Glutamatergic neuron (in vitro differentiated cells): ENCODE data around the gene PLAC8L1. TPM values are rescaled to one million over a fixed set of nuclear protein-coding genes. Genes with fewer than 3 reads are reported as not detected.

Experiments
- DNase-seq: peaks from one replicate; pipeline ENCODE4 v3.0.0; 2022
- H3K27ac Mint-ChIP-seq: one replicate; pipeline ENCODE4 v1.8.0; 2020; ENCODE audit warnings: mild to moderate bottlenecking, mixed read lengths, inconsistent platforms; ENCODE audit not compliant: unreplicated experiment
- H3K27me3 Mint-ChIP-seq: one replicate; pipeline ENCODE4 v1.8.0; 2020; ENCODE audit warnings: mild to moderate bottlenecking, moderate library complexity, mixed read lengths, inconsistent platforms; ENCODE audit not compliant: unreplicated experiment
- H3K36me3 Mint-ChIP-seq: one replicate; pipeline ENCODE4 v1.8.0; 2020; ENCODE audit warnings: mild to moderate bottlenecking, mixed read lengths, inconsistent platforms; ENCODE audit not compliant: unreplicated experiment
- H3K4me1 Mint-ChIP-seq: one replicate; pipeline ENCODE4 v1.8.0; 2020; ENCODE audit warnings: mild to moderate bottlenecking, low read depth, mixed read lengths, inconsistent platforms; ENCODE audit not compliant: unreplicated experiment
- H3K4me3 Mint-ChIP-seq: one replicate; pipeline ENCODE4 v1.8.0; 2020; ENCODE audit warnings: mild to moderate bottlenecking, mixed read lengths, inconsistent platforms; ENCODE audit not compliant: unreplicated experiment
- H3K9me3 Mint-ChIP-seq: one replicate; pipeline ENCODE4 v1.8.0; 2020; ENCODE audit warnings: mild to moderate bottlenecking, moderate library complexity, mixed read lengths, inconsistent platforms; ENCODE audit not compliant: unreplicated experiment
- total RNA-seq: library from RNA; stranded (reverse); fragmentation: NEBNext Ultra II Directional; extraction: Animal tissue kit (Norgen Biotek cat#: 25700); gene quantifications from one replicate; pipeline ENCODE4 v1.2.1, GENCODE V29; 2021; ENCODE audit not compliant: unreplicated experiment
- TF ChIP-seq, protein P1 (sequence below): fragments of 200-600 bp; sonication (generic); IDR thresholded peaks from one replicate; pipeline ENCODE4 v1.5.0; 2021; ENCODE audit not compliant: partially characterized antibody, unreplicated experiment

The PLAC8L1 gene
- total RNA-seq, 1 donor from 2014 or later = 2.2 TPM

DNA sequence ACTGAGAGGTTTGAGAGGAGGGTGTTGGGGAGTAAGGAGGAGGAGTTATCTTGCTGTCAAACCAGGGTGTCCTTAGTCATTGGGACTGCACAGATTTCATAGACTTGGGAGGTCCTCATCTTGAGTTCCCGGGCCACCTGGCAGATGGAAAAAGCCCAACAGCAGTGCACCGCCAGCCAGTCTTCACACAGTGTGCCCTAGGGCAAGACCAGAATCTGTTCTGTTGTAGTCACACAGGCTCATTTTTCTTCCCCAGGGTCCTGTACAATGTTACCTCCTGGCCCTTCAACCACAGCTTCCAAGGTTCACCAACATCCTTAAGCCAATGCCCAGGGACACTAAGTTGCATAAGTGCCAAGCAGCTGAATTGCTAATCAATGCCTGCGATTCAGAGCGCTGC, 21.0 kb downstream of the PLAC8L1 start:
- Mint-ChIP-seq H3K9me3 (no peaks in the 10 kb centered on the region), H3K27me3 (no peaks in the 10 kb centered on the region), H3K27ac (peak overlapping the region; percentile 17), H3K4me1 (peaks cover 24% of the 10 kb centered on the region), H3K36me3 (no peaks in the 10 kb centered on the region), H3K4me3 (no peak overlapping the region)
- TF ChIP-seq, protein P1, sequence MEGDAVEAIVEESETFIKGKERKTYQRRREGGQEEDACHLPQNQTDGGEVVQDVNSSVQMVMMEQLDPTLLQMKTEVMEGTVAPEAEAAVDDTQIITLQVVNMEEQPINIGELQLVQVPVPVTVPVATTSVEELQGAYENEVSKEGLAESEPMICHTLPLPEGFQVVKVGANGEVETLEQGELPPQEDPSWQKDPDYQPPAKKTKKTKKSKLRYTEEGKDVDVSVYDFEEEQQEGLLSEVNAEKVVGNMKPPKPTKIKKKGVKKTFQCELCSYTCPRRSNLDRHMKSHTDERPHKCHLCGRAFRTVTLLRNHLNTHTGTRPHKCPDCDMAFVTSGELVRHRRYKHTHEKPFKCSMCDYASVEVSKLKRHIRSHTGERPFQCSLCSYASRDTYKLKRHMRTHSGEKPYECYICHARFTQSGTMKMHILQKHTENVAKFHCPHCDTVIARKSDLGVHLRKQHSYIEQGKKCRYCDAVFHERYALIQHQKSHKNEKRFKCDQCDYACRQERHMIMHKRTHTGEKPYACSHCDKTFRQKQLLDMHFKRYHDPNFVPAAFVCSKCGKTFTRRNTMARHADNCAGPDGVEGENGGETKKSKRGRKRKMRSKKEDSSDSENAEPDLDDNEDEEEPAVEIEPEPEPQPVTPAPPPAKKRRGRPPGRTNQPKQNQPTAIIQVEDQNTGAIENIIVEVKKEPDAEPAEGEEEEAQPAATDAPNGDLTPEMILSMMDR = no peak
- DNase-seq = peak; percentile 49

DNA sequence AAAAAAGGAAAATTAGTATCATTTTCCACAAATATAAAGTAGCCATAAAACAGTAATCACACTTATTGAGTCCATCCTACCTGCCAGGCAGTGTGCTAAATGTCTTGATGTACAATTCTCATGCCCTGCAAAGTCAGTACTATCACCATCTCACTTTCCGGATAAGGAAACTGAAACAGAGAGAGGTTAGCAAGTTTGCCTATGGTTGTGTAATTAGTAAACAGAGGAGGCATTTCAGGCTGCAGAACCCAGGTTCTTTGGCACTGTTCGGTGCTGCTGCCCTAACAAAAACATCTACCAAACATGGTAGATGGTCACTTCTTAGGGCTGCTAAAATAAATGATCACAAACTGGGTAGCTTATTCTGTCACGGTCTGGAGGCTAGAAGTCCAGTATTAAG, 22.6 kb downstream of the PLAC8L1 start:
- TF ChIP-seq, protein P1 = no peak
- no peak for DNase-seq
- Mint-ChIP-seq H3K9me3 (no peaks in the 10 kb centered on the region), H3K4me1 (peaks cover 26% of the 10 kb centered on the region), H3K36me3 (no peaks in the 10 kb centered on the region), H3K4me3 (no peak overlapping the region), H3K27me3 (no peaks in the 10 kb centered on the region), H3K27ac (no peak overlapping the region)

DNA sequence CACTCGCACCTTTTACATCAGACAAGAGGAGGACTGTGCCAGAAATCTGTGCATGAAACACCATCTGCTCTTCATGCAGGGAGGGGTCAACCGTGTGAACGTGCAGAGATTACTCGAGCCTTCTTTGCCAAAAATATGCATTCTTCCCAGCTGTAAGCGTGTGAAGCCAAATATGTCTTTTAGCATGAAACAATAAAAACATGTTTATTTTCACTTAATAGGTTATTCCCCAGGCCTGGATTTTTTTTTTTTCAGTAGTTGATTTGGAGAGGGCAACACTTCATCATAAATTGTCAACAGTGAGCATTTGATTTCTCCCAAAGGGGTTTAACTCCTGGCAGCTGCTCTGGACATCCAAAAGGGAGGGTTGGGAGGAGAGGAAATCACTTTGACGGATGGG, 23.8 kb downstream of the PLAC8L1 start:
- TF ChIP-seq, protein P1 = no peak
- H3K9me3 Mint-ChIP-seq = no peaks in the 10 kb centered on the region
- peaks cover 28% of the 10 kb centered on the region for H3K4me1 Mint-ChIP-seq
- H3K36me3 Mint-ChIP-seq = no peaks in the 10 kb centered on the region
- H3K4me3 Mint-ChIP-seq = peak overlapping the region; percentile 26
- no peaks in the 10 kb centered on the region for H3K27me3 Mint-ChIP-seq
- no peak for DNase-seq
- H3K27ac Mint-ChIP-seq = peak overlapping the region; percentile 86

DNA sequence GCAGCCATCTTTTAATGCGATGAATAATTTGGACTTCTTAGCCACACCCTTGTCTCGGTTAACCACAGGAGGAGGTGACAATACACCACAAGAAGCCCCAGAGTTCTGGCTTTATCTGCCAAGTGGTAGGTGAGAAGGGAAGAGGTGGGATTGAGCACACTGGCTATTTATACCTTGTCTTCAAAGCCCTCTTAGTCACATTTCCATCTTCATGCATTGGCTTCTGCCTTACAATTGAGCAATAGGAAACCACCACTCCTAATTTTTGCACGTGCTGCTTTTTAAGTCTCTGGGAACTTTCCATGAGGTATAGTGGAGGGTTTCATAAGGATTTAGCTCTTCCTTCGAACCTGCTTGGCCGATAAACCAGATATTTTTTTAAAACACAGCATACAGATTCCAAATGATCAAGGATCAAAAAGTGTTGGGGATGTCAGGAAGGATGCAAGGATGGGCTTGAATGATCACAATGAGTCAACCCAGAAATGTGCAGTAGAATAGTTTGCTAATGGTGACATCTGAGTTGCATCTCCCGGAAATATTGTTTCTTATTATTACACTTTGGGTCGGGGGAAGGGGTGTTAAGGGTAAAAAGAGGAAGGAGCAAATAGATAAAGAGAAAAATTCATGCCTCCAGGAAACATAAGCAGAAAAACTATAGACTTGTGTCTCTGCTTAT, 25.5 kb downstream of the PLAC8L1 start:
- Mint-ChIP-seq H3K27me3 (no peaks in the 10 kb centered on the region), H3K27ac (peak overlapping the region; percentile 16), H3K4me1 (peaks cover 21% of the 10 kb centered on the region), H3K36me3 (no peaks in the 10 kb centered on the region), H3K4me3 (no peak overlapping the region), H3K9me3 (no peaks in the 10 kb centered on the region)
- DNase-seq = no peak
- TF ChIP-seq, protein P1 = no peak

DNA sequence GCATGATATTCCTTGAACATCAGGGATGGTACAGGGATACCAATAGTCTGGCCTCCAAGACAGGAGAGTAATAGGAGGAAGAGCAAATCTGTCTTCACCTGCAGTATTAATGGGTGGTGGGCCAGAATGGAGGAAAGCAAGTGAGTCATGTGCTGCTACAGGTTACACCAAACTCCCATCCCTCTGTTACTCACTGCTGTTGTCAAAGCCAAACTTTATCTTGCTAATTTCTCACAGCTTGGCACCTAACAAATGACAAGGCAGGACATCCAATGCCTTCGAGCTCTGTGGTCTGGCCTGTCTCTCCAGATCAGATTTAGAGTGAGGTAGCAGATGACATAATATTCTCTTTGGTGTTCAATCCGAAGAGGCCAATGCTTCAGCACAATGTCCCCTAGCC, 26.8 kb downstream of the PLAC8L1 start:
- no peaks in the 10 kb centered on the region for H3K36me3 Mint-ChIP-seq
- H3K4me3 Mint-ChIP-seq = no peak overlapping the region
- H3K4me1 Mint-ChIP-seq = peaks cover 20% of the 10 kb centered on the region
- H3K9me3 Mint-ChIP-seq = no peaks in the 10 kb centered on the region
- DNase-seq = no peak
- H3K27me3 Mint-ChIP-seq = no peaks in the 10 kb centered on the region
- H3K27ac Mint-ChIP-seq = no peak overlapping the region
- TF ChIP-seq, protein P1 = no peak
